Large intestine (tissue), 3 donors: ENCODE measurements around the gene S100A7A. TPM values are rescaled to one million over a fixed set of nuclear protein-coding genes. Genes with fewer than 3 reads are reported as not detected.

Experiments
- DNase-seq, 2 donors: peaks; one replicate each; pipeline versions ENCODE4 v3.0.0 to v3.0.0-alpha.2; 2013
- H3K27ac ChIP-seq: one replicate; pipeline ENCODE4 v1.5.1; 2013; ENCODE audit warnings: low read length
- H3K27me3 ChIP-seq: 2 replicates; pipeline ENCODE4 v1.6.1; 2013; ENCODE audit warnings: low read length; ENCODE audit not compliant: control insufficient read depth, insufficient read depth
- H3K36me3 ChIP-seq: 2 replicates; pipeline ENCODE4 v1.6.1; 2013; ENCODE audit warnings: low read length; ENCODE audit not compliant: control insufficient read depth, insufficient read depth
- H3K4me1 ChIP-seq: one replicate; pipeline ENCODE4 v1.6.1; 2013; ENCODE audit warnings: low read length; ENCODE audit not compliant: control insufficient read depth, insufficient read depth
- H3K4me3 ChIP-seq: one replicate; pipeline ENCODE4 v1.5.1; 2013; ENCODE audit warnings: low read length
- H3K9me3 ChIP-seq: one replicate; pipeline ENCODE4 v1.6.1; 2013; ENCODE audit warnings: mild to moderate bottlenecking, low read depth, low read length, moderate library complexity; ENCODE audit not compliant: control insufficient read depth
- whole genome bisulfite sequencing: methylation state at CpG from one replicate; pipeline ENCODE4 v1.1.5; 2013; ENCODE audit warnings: low lambda C conversion rate; ENCODE audit not compliant: insufficient coverage; 5-methylcytosine and 5-hydroxymethylcytosine counted together
- polyA plus RNA-seq: library from polyadenylated mRNA; unstranded; fragments of 120-200 nt; gene quantifications from one replicate; pipeline ENCODE4 v1.2.1, GENCODE V29; 2013

Gene S100A7A
- polyA plus RNA-seq, 1 donor = not detected

DNA sequence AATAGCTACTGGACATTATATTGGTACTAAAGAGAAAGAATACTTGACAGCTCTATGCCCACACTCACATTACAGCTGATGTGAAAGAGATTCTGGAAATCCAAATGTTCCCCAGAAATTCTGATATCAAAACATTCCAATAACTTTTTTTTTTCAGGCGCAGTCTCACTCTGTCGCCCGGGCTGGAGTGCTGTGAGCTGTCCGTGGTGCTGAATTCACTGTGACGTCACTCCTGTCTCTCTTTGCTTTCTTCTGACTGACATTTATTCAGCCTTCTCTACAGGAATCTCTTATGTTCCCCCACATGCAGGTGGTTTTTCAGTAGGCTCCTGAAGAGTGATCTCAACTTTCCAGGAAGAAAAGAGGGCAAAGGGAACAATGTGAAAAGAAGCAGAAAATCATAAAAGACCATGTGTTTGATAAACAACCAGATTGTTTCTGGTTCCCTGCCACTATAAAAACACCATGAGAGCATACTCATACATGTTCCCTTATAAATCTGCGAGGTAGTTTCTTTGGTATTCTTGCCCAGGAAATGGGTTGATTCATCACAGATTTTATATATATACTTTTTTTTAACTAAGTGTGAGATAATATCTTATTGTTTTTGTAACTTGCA lies 6.2 kb downstream of the S100A7A start:
- Histone ChIP-seq H3K4me1 (no peaks in the 10 kb centered on the region), H3K36me3 (no peaks in the 10 kb centered on the region), H3K4me3 (no peak overlapping the region), H3K27me3 (no peaks in the 10 kb centered on the region), H3K9me3 (no peaks in the 10 kb centered on the region), H3K27ac (no peak overlapping the region)
- 50% methylated on average over 2 of the region's 6 CpGs for WGBS
- DNase-seq = peak; percentile 54 to 57

DNA sequence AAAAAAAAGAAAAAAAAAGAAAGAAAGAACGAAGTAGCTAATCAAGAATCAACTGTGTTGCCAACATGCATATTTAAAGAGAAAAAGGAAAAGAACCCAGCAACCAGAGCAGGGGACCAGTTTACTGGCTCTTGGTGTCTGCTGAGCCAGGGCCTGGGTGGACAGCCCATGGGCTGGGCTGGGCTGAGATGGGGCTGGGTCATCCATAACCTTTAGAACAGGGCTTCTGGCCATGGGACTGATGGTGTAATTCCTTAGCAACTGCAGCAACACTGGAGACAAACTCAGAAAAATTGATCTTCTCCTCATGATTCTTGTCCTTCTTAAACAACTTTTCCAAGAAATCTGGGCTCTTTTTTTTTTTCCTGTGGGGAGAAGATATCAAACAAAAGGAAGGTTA lies 10.5 kb downstream of the S100A7A start:
- H3K4me3 ChIP-seq = no peak overlapping the region

DNA sequence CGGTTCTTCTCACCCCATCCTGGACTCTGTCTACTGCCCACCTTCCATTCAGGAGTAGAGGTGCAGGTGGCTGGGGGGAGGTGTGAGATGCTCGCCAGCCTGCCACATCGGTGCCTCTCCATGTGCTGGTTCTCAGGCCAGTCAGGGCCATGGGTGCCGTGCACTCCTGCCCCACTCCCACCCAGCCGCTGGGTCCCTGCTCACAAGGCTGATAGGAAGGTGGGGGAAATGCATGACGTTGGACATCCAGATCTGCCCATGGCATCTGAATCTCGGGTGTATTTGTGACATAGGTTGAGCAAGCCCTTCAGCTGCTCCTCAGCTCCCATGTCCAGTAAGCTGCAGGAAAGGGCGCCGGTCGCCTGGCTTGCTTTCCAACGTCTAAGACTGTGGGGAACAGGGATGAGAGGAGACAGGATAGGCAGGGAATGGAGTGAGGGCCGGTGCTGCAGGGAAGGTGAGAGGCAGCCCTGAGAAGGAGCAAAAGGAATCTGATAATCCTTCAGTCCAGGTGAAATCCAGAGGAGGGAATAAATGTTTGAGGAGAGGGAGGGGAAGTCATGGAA lies 11.8 kb downstream of the S100A7A start:
- no peaks in the 10 kb centered on the region for H3K36me3 ChIP-seq
- 80% methylated on average over 1 of the region's 12 CpGs for WGBS
- no peaks in the 10 kb centered on the region for H3K9me3 ChIP-seq
- no peak for DNase-seq
- no peaks in the 10 kb centered on the region for H3K27me3 ChIP-seq
- H3K4me1 ChIP-seq = no peaks in the 10 kb centered on the region
- no peak overlapping the region for H3K4me3 ChIP-seq
- no peak overlapping the region for H3K27ac ChIP-seq

More for the DNA sequence above, 10.5 kb downstream of the S100A7A start:
- Histone ChIP-seq H3K27ac (no peak overlapping the region), H3K36me3 (no peaks in the 10 kb centered on the region), H3K9me3 (no peaks in the 10 kb centered on the region), H3K27me3 (no peaks in the 10 kb centered on the region), H3K4me1 (no peaks in the 10 kb centered on the region)
- DNase-seq = no peak
- WGBS = no CpG with 5 or more reads among the region's 1 CpG

DNA sequence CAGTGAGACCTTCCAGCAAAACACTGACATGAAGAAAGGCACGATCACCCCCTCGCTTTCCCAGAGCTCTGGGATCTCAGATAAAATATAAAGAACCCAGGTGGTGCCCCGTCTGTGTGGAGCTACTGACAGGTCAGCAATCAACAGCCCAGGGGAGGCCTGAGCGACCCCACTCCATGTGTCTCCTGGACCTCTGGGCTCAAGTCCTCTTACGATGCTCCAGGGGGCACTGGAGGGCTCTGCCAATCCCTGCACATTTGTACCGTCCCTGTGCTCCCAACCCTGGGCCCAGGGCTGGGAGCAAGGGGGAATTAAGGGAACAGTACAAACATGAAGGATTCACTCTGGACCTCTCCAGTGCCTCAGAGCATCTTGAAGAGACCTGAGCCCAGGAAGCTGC lies 12.5 kb downstream of the S100A7A start:
- Histone ChIP-seq H3K9me3 (no peaks in the 10 kb centered on the region), H3K4me3 (no peak overlapping the region), H3K27ac (no peak overlapping the region), H3K36me3 (no peaks in the 10 kb centered on the region), H3K27me3 (no peaks in the 10 kb centered on the region), H3K4me1 (no peaks in the 10 kb centered on the region)
- DNase-seq = no peak
- WGBS = no CpG with 5 or more reads among the region's 6 CpGs

DNA sequence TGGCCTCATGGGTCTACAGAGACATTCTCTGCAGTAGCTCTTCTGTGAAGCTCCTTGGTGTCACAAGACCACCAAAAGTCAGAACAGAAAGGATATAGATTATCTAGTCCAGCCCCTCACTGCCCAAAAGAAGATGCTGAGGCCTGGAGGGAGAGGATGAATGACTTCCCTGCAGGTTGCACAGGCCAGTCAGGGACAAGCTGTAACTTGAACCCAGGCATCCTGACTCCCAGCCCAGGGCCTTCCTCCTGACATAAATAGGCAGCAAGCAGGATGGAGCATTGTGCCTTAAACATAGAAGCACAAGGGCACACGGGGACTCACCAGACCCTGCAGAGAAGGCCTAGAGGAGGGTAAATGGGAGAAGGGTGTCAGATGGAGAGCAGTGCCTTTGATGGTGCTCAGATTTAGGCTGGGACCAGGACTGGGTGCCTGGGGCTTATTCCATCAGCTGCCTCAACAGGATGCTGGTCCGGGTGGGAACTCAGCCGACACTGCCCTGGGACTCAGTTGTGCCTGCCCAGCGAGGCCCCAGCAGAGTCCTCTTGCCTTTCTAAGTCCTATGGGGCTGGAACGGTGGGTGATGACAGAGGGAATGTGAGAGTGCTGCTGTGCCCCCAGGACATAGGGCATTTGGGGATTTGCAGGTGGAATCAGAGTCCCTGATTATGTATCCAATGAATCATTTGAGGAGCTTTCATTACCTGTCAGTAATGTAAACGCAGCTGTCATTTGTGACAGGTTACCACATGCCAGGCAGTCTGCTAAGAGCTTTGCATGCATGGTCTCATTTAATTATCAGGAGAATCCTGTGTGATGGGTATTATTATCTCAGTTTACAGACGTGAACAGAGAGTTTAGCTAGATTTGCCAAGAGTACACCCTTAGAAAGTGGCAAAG lies 13.2 kb downstream of the S100A7A start:
- no peak overlapping the region for H3K4me3 ChIP-seq
- H3K27me3 ChIP-seq = no peaks in the 10 kb centered on the region
- no peaks in the 10 kb centered on the region for H3K36me3 ChIP-seq
- H3K9me3 ChIP-seq = no peaks in the 10 kb centered on the region
- no peak for DNase-seq
- no CpG with 5 or more reads among the region's 7 CpGs for WGBS
- no peak overlapping the region for H3K27ac ChIP-seq
- no peaks in the 10 kb centered on the region for H3K4me1 ChIP-seq

DNA sequence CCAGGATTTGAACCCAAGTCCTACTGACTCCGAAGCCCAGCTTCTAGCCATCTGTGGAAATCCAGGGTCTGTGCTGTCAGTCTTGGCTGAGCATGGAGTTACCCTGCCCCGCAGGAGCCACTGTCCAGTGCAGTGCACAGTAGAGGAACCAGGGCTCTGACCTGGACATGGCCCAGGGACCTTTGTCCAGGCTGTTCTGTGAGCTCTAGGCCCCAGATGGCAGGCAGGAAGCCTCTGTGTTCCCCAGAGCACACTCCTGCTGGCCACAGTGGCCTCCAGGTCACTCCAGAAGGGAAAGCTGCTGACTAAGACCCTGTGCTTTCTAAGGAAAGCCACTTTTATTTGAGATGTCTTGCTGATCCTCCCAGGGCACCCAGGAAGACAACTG lies 13.8 kb downstream of the S100A7A start:
- Histone ChIP-seq H3K27ac (no peak overlapping the region), H3K4me1 (no peaks in the 10 kb centered on the region), H3K9me3 (no peaks in the 10 kb centered on the region), H3K4me3 (no peak overlapping the region), H3K27me3 (no peaks in the 10 kb centered on the region), H3K36me3 (no peaks in the 10 kb centered on the region)
- DNase-seq = no peak
- WGBS = no CpG with 5 or more reads among the region's 2 CpGs

DNA sequence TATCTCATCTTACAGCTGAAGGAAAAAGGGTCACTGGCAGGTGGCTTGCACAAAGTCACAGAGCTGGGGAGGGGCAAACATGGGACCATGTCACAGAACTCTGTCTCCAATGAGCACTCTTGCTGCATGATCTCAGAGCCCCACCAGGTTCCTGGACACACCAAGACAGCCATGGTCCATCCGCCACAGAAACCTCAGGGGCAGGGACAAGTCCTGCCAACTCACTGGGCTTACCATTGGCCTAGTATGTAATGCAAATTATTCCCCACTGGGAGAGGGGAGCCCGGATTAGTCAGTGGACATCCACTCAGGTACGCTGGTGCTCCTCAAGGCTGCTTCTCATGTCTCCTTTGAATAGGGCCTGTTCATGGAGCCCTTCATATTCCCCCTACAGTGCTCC lies 14.2 kb downstream of the S100A7A start:
- WGBS = no CpG with 5 or more reads among the region's 3 CpGs
- Histone ChIP-seq H3K36me3 (no peaks in the 10 kb centered on the region), H3K4me3 (no peak overlapping the region), H3K4me1 (no peaks in the 10 kb centered on the region), H3K27me3 (no peaks in the 10 kb centered on the region), H3K27ac (no peak overlapping the region), H3K9me3 (no peaks in the 10 kb centered on the region)
- no peak for DNase-seq

DNA sequence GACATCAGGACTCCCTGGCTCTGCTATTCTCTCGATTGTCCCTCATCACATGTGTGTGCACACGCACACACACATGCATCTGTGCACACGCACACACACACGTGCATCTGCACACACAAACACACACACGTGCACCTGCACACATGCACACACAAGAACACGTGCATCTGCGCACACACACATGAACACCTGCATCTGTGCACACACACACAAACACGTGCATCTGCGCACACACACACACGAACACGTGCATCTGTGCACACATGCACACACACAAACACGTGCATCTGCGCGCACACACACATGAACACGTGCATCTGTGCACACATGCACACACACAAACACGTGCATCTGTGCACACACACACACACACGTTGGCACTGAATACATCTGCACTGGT lies 14.7 kb downstream of the S100A7A start:
- Histone ChIP-seq H3K4me1 (no peaks in the 10 kb centered on the region), H3K9me3 (no peaks in the 10 kb centered on the region), H3K36me3 (no peaks in the 10 kb centered on the region), H3K27me3 (no peaks in the 10 kb centered on the region), H3K4me3 (no peak overlapping the region), H3K27ac (no peak overlapping the region)
- WGBS = no CpG with 5 or more reads among the region's 17 CpGs
- DNase-seq = no peak

DNA sequence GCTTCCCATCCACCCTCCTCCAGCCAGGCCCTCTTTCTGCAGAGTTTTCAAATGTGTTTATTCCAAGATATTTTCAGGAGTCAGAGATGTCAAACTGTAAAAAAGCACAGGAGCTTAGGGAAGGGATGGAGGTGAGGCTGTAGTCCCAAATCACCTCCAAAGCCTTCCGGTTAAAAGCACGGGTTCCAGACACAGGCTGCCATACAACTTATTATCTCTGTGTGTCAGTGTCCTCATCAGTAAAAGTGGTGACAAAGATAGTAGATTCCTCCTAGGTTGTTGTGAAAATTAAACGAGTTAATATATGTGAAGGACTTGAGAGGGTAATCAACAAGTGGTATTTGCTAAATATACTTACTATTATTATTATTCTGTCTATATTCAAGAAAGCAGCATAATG lies 15.1 kb downstream of the S100A7A start:
- no peaks in the 10 kb centered on the region for H3K9me3 ChIP-seq
- H3K27me3 ChIP-seq = no peaks in the 10 kb centered on the region
- no CpG with 5 or more reads among the region's 3 CpGs for WGBS
- no peaks in the 10 kb centered on the region for H3K4me1 ChIP-seq
- DNase-seq = no peak
- H3K27ac ChIP-seq = no peak overlapping the region
- H3K36me3 ChIP-seq = no peaks in the 10 kb centered on the region
- no peak overlapping the region for H3K4me3 ChIP-seq

DNA sequence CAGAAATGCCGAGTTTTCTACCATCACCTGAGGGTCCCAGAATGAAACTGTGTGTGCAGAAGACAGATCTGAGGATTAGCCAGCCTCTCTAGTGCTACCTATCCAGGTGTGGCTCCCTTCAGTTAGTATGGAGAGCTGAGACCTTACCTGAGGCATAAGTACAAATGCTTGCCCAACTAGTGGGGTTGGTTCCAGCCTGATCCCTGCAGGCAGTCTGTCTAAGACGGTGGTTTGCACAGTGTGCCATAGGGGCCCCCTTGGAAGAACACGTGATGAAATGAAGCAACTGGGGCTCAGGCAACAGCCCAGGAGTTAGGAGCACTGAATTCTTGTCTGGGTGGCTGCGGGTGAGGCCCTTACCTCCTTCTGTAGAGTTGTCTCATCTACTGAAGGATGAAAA lies 15.6 kb downstream of the S100A7A start:
- H3K36me3 ChIP-seq = no peaks in the 10 kb centered on the region
- H3K4me1 ChIP-seq = no peaks in the 10 kb centered on the region
- no CpG with 5 or more reads among the region's 4 CpGs for WGBS
- peaks cover 3% of the 10 kb centered on the region for H3K27me3 ChIP-seq
- DNase-seq = no peak
- H3K27ac ChIP-seq = no peak overlapping the region
- H3K9me3 ChIP-seq = no peaks in the 10 kb centered on the region
- no peak overlapping the region for H3K4me3 ChIP-seq
